OCI-M2 (cell line): ENCODE results near the gene GCSAML.

Experiments
- DNase-seq: peaks from one replicate; lab custom pipeline; 2025; ENCODE audit not compliant: unreplicated experiment; lab: John Stamatoyannopoulos, UW

Gene GCSAML

GRCh38 chr1:247574236-247574635 lies 25.3 kb downstream of the GCSAML start:
- no peak for DNase-seq

- no peak for DNase-seq
Measured at GRCh38 chr1:247574664-247575063, 25.7 kb downstream of the GCSAML start.

- DNase-seq: no peak
Measured at GRCh38 chr1:247576514-247576913, 27.6 kb downstream of the GCSAML start.

GRCh38 chr1:247578946-247579460 lies 30.1 kb downstream of the GCSAML start:
- no peak for DNase-seq

GRCh38 chr1:247588060-247588459 lies 39.1 kb downstream of the GCSAML start, which contains the start of gene OR2G2:
Gene OR2G2, plus strand, starts transcription at chr1:247588360. Its CDS starts 0 bp downstream, at chr1:247588360.
- DNase-seq: no peak

GRCh38 chr1:247605286-247605685 lies 56.4 kb downstream of the GCSAML start, which contains the start of gene OR2G3:
Gene OR2G3, plus strand, starts transcription at chr1:247605586. Its CDS starts 0 bp downstream, at chr1:247605586.
- DNase-seq: no peak

GRCh38 chr1:247613405-247613804 lies 64.5 kb downstream of the GCSAML start:
- DNase-seq: no peak

- no peak for DNase-seq
Measured at GRCh38 chr1:247614625-247615024, 65.7 kb downstream of the GCSAML start.
